K562 (cell line): ENCODE results near the gene NFKBIB. TPM values are rescaled to one million over a fixed set of nuclear protein-coding genes. Genes with fewer than 3 reads are reported as not detected.
A peak's percentile ranks its signal among the peaks of the same experiment; 100 is the strongest.

ENCODE experiments used
- CBX3 ChIP-seq, 2 experiments: IDR thresholded peaks; 1 replicate in 1 of 2; 2 replicates in 1 of 2; pipeline ENCODE4 v1.6.1; 2012; ENCODE audit warnings: inconsistent platforms in 2 of 2, low read length in 2 of 2, borderline replicate concordance in 1 of 2, control low read depth in 1 of 2
- CTBP1 ChIP-seq: fragments of 450-650 bp; IDR thresholded peaks from 2 replicates; pipeline ENCODE4 v1.6.1; 2016; ENCODE audit warnings: borderline replicate concordance
- ELF2 ChIP-seq: fragments of 250-450 bp; sonication (Bioruptor Pico); IDR thresholded peaks from 2 replicates; pipeline ENCODE4 v1.5.0; 2021; ENCODE audit warnings: mild to moderate bottlenecking
- ETS2 ChIP-seq: IDR thresholded peaks from 2 replicates; pipeline ENCODE4 v1.6.1; 2016; ENCODE audit warnings: borderline replicate concordance, missing genetic modification characterization, mild to moderate bottlenecking, moderate library complexity, missing compliant biosample characterization; ENCODE audit not compliant: poor library complexity, severe bottlenecking
- ETV6 ChIP-seq, 3 experiments: fragments of 150-350 bp in 1 of 3; sonication (generic) in 1 of 3; formaldehyde crosslinking in 1 of 3; IDR thresholded peaks; 2 replicates each; pipeline versions ENCODE4 v1.6.1 to v1.8.0; 2014 to 2022; ENCODE audit warnings: borderline replicate concordance in 2 of 3, low read depth in 2 of 3, antibody characterized with exemption in 1 of 3, low read length in 1 of 3, mild to moderate bottlenecking in 1 of 3, missing genetic modification reagents in 1 of 3
- EWSR1 ChIP-seq: fragments of 450-650 bp; IDR thresholded peaks from 2 replicates; pipeline ENCODE4 v1.6.1; 2018; ENCODE audit warnings: borderline replicate concordance, mild to moderate bottlenecking, low read depth, moderate library complexity; ENCODE audit not compliant: partially characterized antibody
- GTF2B ChIP-seq: IDR thresholded peaks from 2 replicates; pipeline ENCODE4 v1.6.1; 2011; ENCODE audit not compliant: insufficient read length; ENCODE audit errors: extremely low read depth
- HNRNPUL1 ChIP-seq: fragments of 200-400 bp; formaldehyde crosslinking; IDR thresholded peaks from 2 replicates; pipeline ENCODE4 v1.6.1; 2017; ENCODE audit warnings: low read length
- MAFG ChIP-seq: fragments of 450-650 bp; conservative IDR thresholded peaks from 2 replicates; pipeline ENCODE4 v1.6.1; 2016; ENCODE audit warnings: missing genetic modification characterization, missing compliant biosample characterization
- MBD1 ChIP-seq: fragments of 250-450 bp; sonication (Bioruptor Pico); IDR thresholded peaks from 2 replicates; pipeline ENCODE4 v1.8.0; 2022; ENCODE audit warnings: inconsistent platforms
- PHF8 ChIP-seq: fragments of 200-600 bp; sonication (generic); IDR thresholded peaks from 2 replicates; pipeline ENCODE4 v1.6.1; 2012; ENCODE audit warnings: mixed run types, mild to moderate bottlenecking, inconsistent platforms, low read length, moderate library complexity, borderline replicate concordance
- POLR2AphosphoS5 ChIP-seq: IDR thresholded peaks from 2 replicates; pipeline ENCODE4 v1.6.1; 2011; ENCODE audit warnings: mild to moderate bottlenecking, low read depth, low read length, moderate library complexity; ENCODE audit not compliant: control insufficient read depth, insufficient read depth
- POLR3G ChIP-seq: IDR thresholded peaks from 2 replicates; pipeline ENCODE4 v1.6.1; 2011; ENCODE audit not compliant: insufficient read length, insufficient replicate concordance; ENCODE audit errors: extremely low read depth
- SIX5 ChIP-seq, 2 experiments: IDR thresholded peaks; 2 replicates each; pipeline ENCODE4 v1.6.1; 2011; ENCODE audit warnings: low read length in 2 of 2, borderline replicate concordance in 1 of 2, low read depth in 1 of 2, mild to moderate bottlenecking in 1 of 2, moderate library complexity in 1 of 2; ENCODE audit not compliant: insufficient read depth in 1 of 2
- SNAPC5 ChIP-seq: fragments of 250-450 bp; sonication (Bioruptor Pico); IDR thresholded peaks from 2 replicates; pipeline ENCODE4 v1.8.0; 2021; ENCODE audit warnings: moderate library complexity, mild to moderate bottlenecking, inconsistent platforms
- U2AF1 ChIP-seq: fragments of 200-400 bp; formaldehyde crosslinking; optimal IDR thresholded peaks from 2 replicates; pipeline ENCODE3; 2017; ENCODE audit warnings: mild to moderate bottlenecking, low read depth, low read length, moderate library complexity
- ZBTB43 ChIP-seq: sonication (generic); formaldehyde crosslinking; IDR thresholded peaks from 2 replicates; pipeline ENCODE4 v1.8.0; 2023; ENCODE audit warnings: mild to moderate bottlenecking, missing genetic modification reagents
- ZC3H11A ChIP-seq: IDR thresholded peaks from 2 replicates; pipeline ENCODE4 v1.6.1; 2012; ENCODE audit warnings: low read depth, low read length, improper control_type of control experiment
- ZNF12 ChIP-seq: sonication (generic); formaldehyde crosslinking; IDR thresholded peaks from 2 replicates; pipeline ENCODE4 v1.4.0; 2020; ENCODE audit warnings: mild to moderate bottlenecking, missing genetic modification reagents
- ZNF217 ChIP-seq: sonication (generic); formaldehyde crosslinking; IDR thresholded peaks from 2 replicates; pipeline ENCODE4 v1.8.0; 2022; ENCODE audit warnings: mild to moderate bottlenecking, missing genetic modification reagents
- ZNF696 ChIP-seq: fragments of 250-450 bp; sonication (Bioruptor Pico); conservative IDR thresholded peaks from 2 replicates; pipeline ENCODE4 v1.4.0; 2020; ENCODE audit warnings: mild to moderate bottlenecking, moderate library complexity
- polyA plus RNA-seq, 8 experiments: library from polyadenylated mRNA; depleted of rRNA in 4 of 8; stranded (reverse) in 5 of 8; unstranded in 3 of 8; fragments of >200 nt; fragmentation: Nextera tagmentation in 2 of 8; fragmentation: Illumina TruSeq in 1 of 8; extraction: Ambion mirVana in 2 of 8; extraction: Trizol in 1 of 8; gene quantifications; 2 replicates each; pipeline versions ENCODE4 v1.2.1 to v1.2.3, GENCODE V29; 2011 to 2014; ENCODE audit warnings: inconsistent platforms in 1 of 8, missing spikeins in 1 of 8
- total RNA-seq, 7 experiments: library from RNA; depleted of rRNA in 6 of 7; stranded (reverse); fragments of >200 nt in 6 of 7; fragmentation: Illumina TruSeq in 2 of 7; extraction: Trizol in 2 of 7; gene quantifications; 2 replicates each; pipeline versions ENCODE4 v1.2.1 to v1.2.3, GENCODE V29; 2011 to 2021; ENCODE audit warnings: low replicate concordance in 1 of 7

The NFKBIB gene
- total and polyA plus RNA-seq, 9 of the 15 experiments (the other 6 are each of a cell fraction or from before 2014, with no cell fraction given) = 1.5 to 44.9 (median 10.4) TPM

GRCh38 chr19:38852231-38853044, 47.3 kb upstream of the NFKBIB start (continued):
- TF ChIP-seq ZBTB43 (CRISPR knock-in tag) = no peak
- TF ChIP-seq ETV6 (IDR thresholded peaks at IDR 0.05; ENCODE audit: borderline replicate concordance in 1 of 2, low read depth in 2 of 2, low read length in 1 of 2) = no peak
- no peak for TF ChIP-seq ETV6 (CRISPR knock-in tag; IDR thresholded peaks at IDR 0.05; ENCODE audit: borderline replicate concordance)
- no peak for TF ChIP-seq ZNF696
- no peak for TF ChIP-seq CBX3 (IDR thresholded peaks at IDR 0.05; ENCODE audit: borderline replicate concordance in 1 of 2, low read length in 2 of 2)
- no peak for TF ChIP-seq ZNF12
- no peak for TF ChIP-seq ETS2
- no peak for TF ChIP-seq HNRNPUL1
- peak; percentile 51; the same call in 1 of the 2 replicates for TF ChIP-seq CTBP1
- TF ChIP-seq ZC3H11A = no peak
- no peak for TF ChIP-seq MBD1 (CRISPR knock-in tag)
- TF ChIP-seq ZNF217 (CRISPR knock-in tag) = no peak
- no peak for TF ChIP-seq ELF2 (CRISPR knock-in tag)
- TF ChIP-seq EWSR1 = no peak
- no peak for TF ChIP-seq SIX5 (IDR thresholded peaks at IDR 0.05; ENCODE audit: borderline replicate concordance in 1 of 2, insufficient read depth in 1 of 2, low read depth in 1 of 2, low read length in 2 of 2)
- TF ChIP-seq POLR2AphosphoS5 = peak; percentile 21; the same call in 1 of the 2 replicates
- TF ChIP-seq MAFG (tag) = no peak
- no peak for TF ChIP-seq GTF2B
- TF ChIP-seq U2AF1 = no peak
- no peak for TF ChIP-seq POLR3G
- TF ChIP-seq PHF8 = peak; percentile 47; the same call in 1 of the 2 replicates
- TF ChIP-seq SNAPC5 = no peak
